Hematopoietic multipotent progenitor cell treated with erythropoietin and hydrocortisone succinate and interleukin-3 and kit ligand, for 6 days (in vitro differentiated cells): Measurements from ENCODE around the gene PDZD7.

Experiments
- DNase-seq: peaks from one replicate; pipeline ENCODE4 v3.0.0-alpha.2; 2015

PDZD7 gene

GRCh38 chr10:101016814-101017213 is 14.1 kb downstream of the PDZD7 start:
- DNase-seq: no peak

DNA sequence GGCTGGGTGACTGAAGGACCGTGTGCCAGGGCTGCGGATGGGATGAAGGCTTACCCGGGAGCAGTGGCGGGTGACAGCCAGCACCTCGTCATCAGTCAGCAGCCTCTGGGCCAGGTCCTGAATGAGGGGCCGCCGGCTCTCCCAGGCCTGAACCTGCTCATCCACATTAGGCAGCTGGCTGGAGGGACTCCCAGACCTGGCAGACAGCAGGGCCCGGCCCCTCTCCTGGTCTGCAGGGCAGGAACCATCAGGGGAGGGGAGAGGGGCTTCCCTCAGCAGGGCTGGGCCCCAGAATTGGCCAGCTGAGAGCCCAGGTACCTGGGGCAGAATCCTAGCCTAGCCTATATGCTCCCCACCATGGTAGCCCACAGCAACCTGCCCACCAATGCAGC is 15.4 kb downstream of the PDZD7 start:
- DNase-seq: no peak

DNA sequence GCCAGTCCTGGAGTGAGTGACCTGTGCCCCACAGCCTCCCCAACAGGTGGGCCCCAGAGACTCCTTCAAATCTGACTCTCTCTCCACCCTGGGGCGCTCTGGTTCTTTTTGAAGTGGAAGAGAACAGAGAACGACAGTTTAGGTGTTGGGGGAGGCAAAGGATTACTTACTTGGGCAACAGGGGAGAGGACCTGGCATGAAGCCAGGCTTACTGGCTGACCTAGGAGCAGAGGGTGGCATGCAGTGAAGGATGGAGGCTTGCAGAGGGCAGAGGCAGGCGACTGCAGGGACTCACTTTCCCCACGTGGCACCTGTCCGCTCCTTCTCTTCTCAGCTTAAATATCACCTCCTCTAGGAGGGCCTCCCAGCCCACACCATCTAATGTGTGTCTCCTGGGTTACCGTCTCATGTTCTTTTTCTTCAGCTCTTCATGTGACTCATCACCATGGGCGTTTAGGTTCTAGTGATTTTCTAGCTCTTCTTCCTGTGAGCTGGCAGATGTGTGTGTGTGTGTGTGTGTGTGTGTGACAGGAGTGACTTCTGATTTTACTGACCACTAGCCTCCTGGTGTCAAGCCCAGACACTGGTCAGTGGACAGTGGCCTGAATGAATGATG is 15.9 kb downstream of the PDZD7 start:
- DNase-seq: peak; percentile 47

GRCh38 chr10:101014230-101014884 is 16.6 kb downstream of the PDZD7 start:
- peak; percentile 86 for DNase-seq

GRCh38 chr10:101013365-101013825 is 17.5 kb downstream of the PDZD7 start:
- DNase-seq: no peak

GRCh38 chr10:101012525-101013364 is 18.2 kb downstream of the PDZD7 start:
- peak; percentile 97 for DNase-seq

DNA sequence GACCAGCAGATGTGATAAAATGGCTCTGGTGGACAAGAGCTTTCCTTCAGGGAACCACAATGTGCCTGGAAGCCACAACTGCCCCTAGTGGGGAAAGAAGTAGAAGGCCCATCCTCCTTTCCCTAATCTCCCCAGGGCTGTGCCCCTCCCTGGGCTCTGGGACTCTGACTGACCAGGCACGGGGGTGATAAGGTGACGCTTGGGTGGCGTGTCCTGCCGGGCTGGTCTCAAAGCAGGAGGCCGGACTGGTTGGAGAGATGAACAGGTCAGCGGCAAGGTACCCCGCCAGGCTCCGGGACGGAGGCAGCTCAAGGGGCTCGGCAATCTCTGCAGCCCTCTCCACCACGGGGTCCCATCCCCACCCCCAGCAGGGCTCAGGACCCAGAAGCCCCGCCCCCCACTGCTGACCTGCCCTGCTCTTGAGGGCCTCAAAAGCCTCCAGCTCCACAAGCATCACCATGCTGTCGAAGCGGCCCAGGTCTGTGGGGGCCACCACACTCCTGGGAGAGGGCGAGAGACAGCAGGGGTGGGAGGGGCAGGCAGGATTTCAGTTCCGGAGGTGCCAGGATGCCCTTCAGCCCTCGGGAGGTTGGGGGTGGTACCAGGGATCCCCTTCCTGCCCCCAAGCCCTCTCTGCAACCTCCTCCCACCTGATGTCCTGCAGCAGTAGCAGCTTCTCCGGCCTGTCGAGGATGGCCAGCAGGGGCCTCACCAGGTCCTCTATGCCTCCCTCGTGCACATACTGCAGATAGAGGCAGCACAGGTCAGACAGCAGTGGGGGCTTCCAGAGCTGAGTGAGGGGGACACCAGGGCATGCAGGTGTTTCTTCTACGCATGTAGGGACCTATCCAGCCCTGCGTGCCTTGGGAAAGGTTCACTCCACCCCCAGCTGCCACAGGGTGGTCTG is 19.2 kb downstream of the PDZD7 start:
- peak; percentile 62 for DNase-seq

- no peak for DNase-seq
Observed at GRCh38 chr10:101010329-101010728, 20.6 kb downstream of the PDZD7 start.

GRCh38 chr10:101008823-101009423 is 22.0 kb downstream of the PDZD7 start:
- DNase-seq: no peak

- no peak for DNase-seq
Observed at GRCh38 chr10:101007915-101008822, 22.8 kb downstream of the PDZD7 start.

GRCh38 chr10:101007099-101007711 is 23.7 kb downstream of the PDZD7 start:
- no peak for DNase-seq

DNA sequence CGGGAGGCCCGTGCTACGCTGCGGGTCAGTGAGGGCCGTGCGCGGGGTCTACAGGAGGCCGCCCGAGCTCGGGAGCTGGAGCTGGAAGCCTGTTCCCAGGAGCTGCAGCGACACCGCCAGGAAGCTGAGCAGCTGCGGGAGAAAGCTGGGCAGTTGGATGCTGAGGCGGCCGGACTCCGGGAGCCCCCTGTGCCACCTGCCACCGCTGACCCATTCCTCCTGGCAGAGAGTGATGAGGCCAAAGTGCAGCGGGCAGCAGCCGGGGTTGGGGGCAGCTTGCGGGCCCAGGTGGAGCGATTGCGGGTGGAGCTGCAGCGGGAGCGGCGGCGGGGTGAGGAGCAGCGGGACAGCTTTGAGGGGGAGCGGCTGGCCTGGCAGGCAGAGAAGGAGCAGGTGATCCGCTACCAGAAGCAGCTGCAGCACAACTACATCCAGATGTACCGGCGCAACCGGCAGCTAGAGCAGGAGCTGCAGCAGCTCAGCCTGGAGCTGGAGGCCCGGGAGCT is 24.3 kb downstream of the PDZD7 start:
- no peak for DNase-seq

DNA sequence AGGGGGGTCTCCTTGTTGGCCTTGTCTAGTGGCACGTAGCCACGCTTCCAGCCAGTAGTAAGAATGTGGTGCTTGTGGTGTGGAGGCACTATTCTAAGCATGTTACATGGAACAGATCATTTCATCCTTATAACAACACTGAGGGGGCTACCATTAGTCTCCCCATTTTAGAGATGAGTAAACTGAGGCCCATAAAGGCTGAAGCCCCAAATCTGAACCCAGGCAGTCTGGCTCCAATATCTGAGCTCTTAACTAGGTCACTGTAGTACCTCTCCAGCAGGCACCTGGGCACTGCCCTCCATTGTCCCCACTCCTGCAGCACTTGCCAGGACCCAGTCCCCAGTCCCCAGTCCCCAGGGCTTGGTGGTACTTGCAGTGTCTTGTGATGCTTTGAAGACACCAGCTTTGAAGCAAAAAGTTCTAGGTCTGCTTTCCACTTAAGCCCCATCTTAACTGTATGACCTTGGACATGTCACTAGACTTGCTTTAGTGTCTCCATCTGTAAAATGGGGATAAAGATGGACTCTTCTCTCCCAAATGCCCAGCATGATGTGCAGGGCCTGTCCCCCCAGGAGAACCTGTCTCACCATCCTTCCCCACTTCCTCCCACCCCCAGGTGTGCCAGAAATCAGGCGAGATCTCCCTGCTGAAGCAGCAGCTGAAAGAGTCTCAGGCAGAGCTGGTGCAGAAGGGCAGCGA is 24.9 kb downstream of the PDZD7 start:
- no peak for DNase-seq

DNA sequence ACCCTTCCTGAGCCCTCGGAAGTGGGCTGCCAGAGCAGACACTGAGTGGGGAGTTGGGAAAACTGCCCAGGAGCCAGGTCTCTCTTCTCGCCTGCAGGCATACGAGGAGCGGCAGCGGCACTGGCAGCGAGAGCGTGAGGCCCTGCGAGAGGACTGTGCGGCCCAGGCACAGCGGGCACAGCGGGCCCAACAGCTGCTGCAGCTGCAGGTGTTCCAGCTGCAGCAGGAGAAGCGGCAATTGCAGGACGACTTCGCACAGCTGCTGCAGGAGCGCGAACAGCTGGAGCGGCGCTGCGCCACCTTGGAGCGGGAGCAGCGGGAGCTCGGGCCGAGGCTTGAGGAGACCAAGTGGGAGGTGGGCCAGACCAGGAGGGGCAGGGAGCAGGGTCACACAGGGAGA is 25.6 kb downstream of the PDZD7 start:
- no peak for DNase-seq

GRCh38 chr10:101003639-101004206 is 27.2 kb downstream of the PDZD7 start:
- no peak for DNase-seq

- DNase-seq: no peak
Observed at GRCh38 chr10:101002456-101002855, 28.5 kb downstream of the PDZD7 start.

GRCh38 chr10:101001659-101002035 is 29.3 kb downstream of the PDZD7 start:
- DNase-seq: no peak

DNA sequence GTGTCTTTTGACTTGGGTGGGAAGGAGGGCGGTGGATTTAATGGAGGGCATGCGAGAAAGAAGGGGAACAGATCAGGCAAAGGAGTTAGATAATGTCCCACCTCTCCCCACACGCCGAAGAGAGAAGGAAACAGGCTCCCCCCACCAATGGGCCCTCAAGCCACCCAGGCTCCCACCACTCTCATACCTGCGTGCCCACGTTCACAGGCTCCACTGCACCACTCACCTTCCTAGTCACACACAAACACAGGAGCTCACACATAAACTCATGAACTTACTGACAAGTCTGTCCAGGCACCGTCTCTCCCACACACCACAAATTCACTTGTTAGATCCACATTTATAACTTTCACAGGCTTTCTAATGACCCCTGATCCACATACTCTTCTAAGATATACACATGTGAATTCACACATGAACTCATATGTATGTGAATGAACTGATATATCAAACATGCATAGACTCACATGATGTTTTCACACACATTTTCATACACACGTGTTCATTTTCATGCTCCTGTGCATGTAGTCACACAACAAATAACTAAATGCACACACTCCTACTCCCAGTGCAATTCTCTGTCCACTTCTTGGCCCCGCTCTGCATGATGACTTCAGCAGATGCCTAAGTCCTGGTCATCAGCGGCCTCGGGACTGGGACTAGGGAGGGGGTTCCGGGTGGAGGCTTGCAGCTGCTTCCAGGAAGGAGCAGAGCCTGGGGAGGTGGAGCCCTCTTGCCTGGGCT is 29.8 kb downstream of the PDZD7 start:
- DNase-seq: peak; percentile 43
